ENCODE measurements around the gene SERPINE3.

DNA sequence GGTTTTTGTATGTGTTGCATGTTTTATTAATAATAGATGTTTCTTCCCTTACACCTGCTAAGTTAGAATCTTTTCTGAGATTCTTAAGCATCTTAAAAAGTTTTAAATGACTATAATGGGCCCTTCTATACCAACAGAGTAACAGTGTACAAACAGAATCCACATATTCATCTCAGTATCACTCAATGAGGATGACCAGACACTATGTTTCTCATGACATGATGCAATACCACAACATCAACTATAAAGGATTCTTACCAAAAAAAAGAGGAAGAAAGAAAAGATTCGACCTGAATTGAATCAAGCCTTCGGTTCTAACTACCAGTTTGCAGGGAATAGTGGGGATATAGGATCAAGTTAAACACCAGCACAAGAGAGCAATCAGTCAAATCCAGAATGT is 56.9 kb downstream of the SERPINE3 start:
- TF ChIP-seq, protein P1, sequence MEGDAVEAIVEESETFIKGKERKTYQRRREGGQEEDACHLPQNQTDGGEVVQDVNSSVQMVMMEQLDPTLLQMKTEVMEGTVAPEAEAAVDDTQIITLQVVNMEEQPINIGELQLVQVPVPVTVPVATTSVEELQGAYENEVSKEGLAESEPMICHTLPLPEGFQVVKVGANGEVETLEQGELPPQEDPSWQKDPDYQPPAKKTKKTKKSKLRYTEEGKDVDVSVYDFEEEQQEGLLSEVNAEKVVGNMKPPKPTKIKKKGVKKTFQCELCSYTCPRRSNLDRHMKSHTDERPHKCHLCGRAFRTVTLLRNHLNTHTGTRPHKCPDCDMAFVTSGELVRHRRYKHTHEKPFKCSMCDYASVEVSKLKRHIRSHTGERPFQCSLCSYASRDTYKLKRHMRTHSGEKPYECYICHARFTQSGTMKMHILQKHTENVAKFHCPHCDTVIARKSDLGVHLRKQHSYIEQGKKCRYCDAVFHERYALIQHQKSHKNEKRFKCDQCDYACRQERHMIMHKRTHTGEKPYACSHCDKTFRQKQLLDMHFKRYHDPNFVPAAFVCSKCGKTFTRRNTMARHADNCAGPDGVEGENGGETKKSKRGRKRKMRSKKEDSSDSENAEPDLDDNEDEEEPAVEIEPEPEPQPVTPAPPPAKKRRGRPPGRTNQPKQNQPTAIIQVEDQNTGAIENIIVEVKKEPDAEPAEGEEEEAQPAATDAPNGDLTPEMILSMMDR (IDR thresholded peaks at IDR 0.05; ENCODE audit: insufficient read depth, low read length) = no peak
- no peak for TF ChIP-seq REST (IDR thresholded peaks at IDR 0.05; ENCODE audit: insufficient replicate concordance, low read depth)

Data from HL-60 (cell line).